OCI-LY7 (cell line): ENCODE data around the gene SPSB3. TPM values are rescaled to one million over a fixed set of nuclear protein-coding genes. Genes with fewer than 3 reads are reported as not detected.
"Not testable (repeated sequence)": the region's sequence is repeated elsewhere in the genome, so short reads cannot be mapped to it uniquely, and the experiment has no call there.

Source experiments
- BruUV-seq: library from RNA; stranded (reverse); fragments of 400-500 nt; replicated peaks from 2 replicates; lab custom pipeline; 2021; lab: Mats Ljungman, UMichigan
- CTCF ChIA-PET: fragments of 300-600 bp; sonication (Branson Sonifier 250); formaldehyde crosslinking; loops from one replicate; lab custom pipeline; 2022; ENCODE audit warnings: antibody characterized with exemption; ENCODE audit not compliant: unreplicated experiment; lab: Charles Lee
- POLR2A ChIA-PET: fragments of 300-600 bp; sonication (Branson Sonifier 250); formaldehyde crosslinking; loops from one replicate; lab custom pipeline; 2022; ENCODE audit warnings: antibody characterized with exemption; lab: Charles Lee
- DNase-seq: peaks from one replicate; pipeline ENCODE4 v3.0.0-alpha.2; 2015; ENCODE audit warnings: low spot score
- H2AFZ ChIP-seq: fragments of 200-600 bp; sonication (generic), shearing (Covaris generic); 2 replicates; pipeline ENCODE4 v1.6.1; 2014; ENCODE audit warnings: mild to moderate bottlenecking, antibody characterized with exemption, low read length, moderate library complexity
- H3K27ac ChIP-seq: fragments of 200-600 bp; sonication (generic); 2 replicates; pipeline ENCODE4 v1.5.1; 2014; ENCODE audit warnings: mixed run types, low read depth, mild to moderate bottlenecking, moderate library complexity, low read length, inconsistent platforms; ENCODE audit not compliant: poor library complexity, severe bottlenecking
- H3K36me3 ChIP-seq: fragments of 200-600 bp; sonication (generic); 2 replicates; pipeline ENCODE4 v1.6.1; 2014; ENCODE audit warnings: mild to moderate bottlenecking, antibody characterized with exemption, low read length, moderate library complexity, mixed read lengths; ENCODE audit not compliant: insufficient read depth
- H3K4me1 ChIP-seq: fragments of 200-600 bp; sonication (generic); 2 replicates; pipeline ENCODE4 v1.5.1; 2014; ENCODE audit warnings: mild to moderate bottlenecking, low read length; ENCODE audit not compliant: insufficient read depth, poor library complexity, severe bottlenecking
- H3K4me2 ChIP-seq: fragments of 200-600 bp; sonication (generic); 2 replicates; pipeline ENCODE4 v1.6.1; 2014; ENCODE audit warnings: mild to moderate bottlenecking, low read length
- H3K4me3 ChIP-seq: fragments of 200-600 bp; sonication (generic); 2 replicates; pipeline ENCODE4 v1.5.1; 2014; ENCODE audit warnings: mild to moderate bottlenecking, low read depth, low read length; ENCODE audit not compliant: poor library complexity, severe bottlenecking
- H3K79me2 ChIP-seq: fragments of 200-600 bp; sonication (generic); 2 replicates; pipeline ENCODE4 v1.6.1; 2016; ENCODE audit warnings: low read depth, mild to moderate bottlenecking, low read length, moderate library complexity, mixed read lengths; ENCODE audit not compliant: insufficient read depth
- H3K9me2 ChIP-seq: fragments of 200-600 bp; sonication (generic); 2 replicates; pipeline ENCODE4 v1.6.1; 2016; ENCODE audit warnings: mild to moderate bottlenecking, low read length, mixed read lengths; ENCODE audit not compliant: insufficient read depth
- H3K9me3 ChIP-seq: fragments of 200-600 bp; sonication (generic); 2 replicates; pipeline ENCODE4 v1.6.1; 2014; ENCODE audit warnings: mild to moderate bottlenecking, mixed run types, low read length, mixed read lengths
- H4K20me1 ChIP-seq: fragments of 200-600 bp; sonication (generic); 2 replicates; pipeline ENCODE4 v1.6.1; 2014; ENCODE audit warnings: mild to moderate bottlenecking, antibody characterized with exemption, low read length, moderate library complexity, mixed read lengths; ENCODE audit not compliant: insufficient read depth
- EZH2phosphoT487 ChIP-seq: fragments of 200-600 bp; sonication (generic); IDR thresholded peaks from 2 replicates; pipeline ENCODE4 v1.6.1; 2018; ENCODE audit warnings: low read depth, borderline replicate concordance, mild to moderate bottlenecking, mixed run types, antibody characterized with exemption, low read length, moderate library complexity, mixed read lengths
- intact Hi-C: fragments of 100-400 bp; cut with micrococcal nuclease; formaldehyde crosslinking; loops from one replicate; pipeline ENCODE4 v1.10.0; 2022; ENCODE audit not compliant: unreplicated experiment
- total RNA-seq, 2 experiments: library from RNA; depleted of rRNA in 1 of 2; stranded (reverse); fragments of >200 nt in 1 of 2; shearing (Covaris generic) in 1 of 2; gene quantifications; 2 replicates each; pipeline ENCODE4 v1.2.3, GENCODE V29; 2014 to 2022
- TF ChIP-seq, protein P1 (sequence below): fragments of 200-600 bp; sonication (generic); conservative IDR thresholded peaks from 2 replicates; pipeline ENCODE4 v1.5.1; 2014; ENCODE audit warnings: mild to moderate bottlenecking, antibody characterized with exemption, low read length, moderate library complexity, mixed read lengths

The SPSB3 gene
- total RNA-seq, 2 experiments from 2014 or later, result 33.6 to 52.4 TPM

DNA sequence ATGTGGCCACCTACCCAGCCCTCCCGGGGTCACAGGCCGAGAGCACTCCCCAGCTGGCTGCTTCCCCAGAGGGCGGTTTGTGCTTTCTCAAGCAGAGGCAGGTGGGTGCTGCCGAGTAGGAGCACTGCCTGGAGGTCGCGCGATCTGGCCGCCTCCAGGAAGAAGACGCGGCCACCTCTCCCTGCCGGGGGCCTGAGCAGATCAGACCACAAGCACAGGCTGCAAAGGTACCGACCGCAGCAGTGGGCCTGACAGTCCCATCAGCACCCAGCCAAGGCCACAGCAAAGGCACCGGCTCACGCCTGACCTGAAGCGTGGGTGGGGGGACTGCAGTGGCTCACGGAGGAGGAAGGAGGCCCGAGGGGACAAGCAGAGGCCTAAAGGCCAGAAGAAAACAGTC lies 26.3 kb upstream of the SPSB3 start:
- no peaks in the 10 kb centered on the region for H3K9me3 ChIP-seq
- H3K4me3 ChIP-seq, result no peak overlapping the region
- CTCF ChIA-PET, result no interaction called here
- H2AFZ ChIP-seq, result no peak overlapping the region
- DNase-seq, result no peak
- intact Hi-C loops, result no loop called here
- H3K9me2 ChIP-seq, result no peaks in the 10 kb centered on the region
- no TSS peak for BruUV-seq
- H3K27ac ChIP-seq, result no peak overlapping the region
- no peaks in the 10 kb centered on the region for H4K20me1 ChIP-seq
- TF ChIP-seq, protein P1, sequence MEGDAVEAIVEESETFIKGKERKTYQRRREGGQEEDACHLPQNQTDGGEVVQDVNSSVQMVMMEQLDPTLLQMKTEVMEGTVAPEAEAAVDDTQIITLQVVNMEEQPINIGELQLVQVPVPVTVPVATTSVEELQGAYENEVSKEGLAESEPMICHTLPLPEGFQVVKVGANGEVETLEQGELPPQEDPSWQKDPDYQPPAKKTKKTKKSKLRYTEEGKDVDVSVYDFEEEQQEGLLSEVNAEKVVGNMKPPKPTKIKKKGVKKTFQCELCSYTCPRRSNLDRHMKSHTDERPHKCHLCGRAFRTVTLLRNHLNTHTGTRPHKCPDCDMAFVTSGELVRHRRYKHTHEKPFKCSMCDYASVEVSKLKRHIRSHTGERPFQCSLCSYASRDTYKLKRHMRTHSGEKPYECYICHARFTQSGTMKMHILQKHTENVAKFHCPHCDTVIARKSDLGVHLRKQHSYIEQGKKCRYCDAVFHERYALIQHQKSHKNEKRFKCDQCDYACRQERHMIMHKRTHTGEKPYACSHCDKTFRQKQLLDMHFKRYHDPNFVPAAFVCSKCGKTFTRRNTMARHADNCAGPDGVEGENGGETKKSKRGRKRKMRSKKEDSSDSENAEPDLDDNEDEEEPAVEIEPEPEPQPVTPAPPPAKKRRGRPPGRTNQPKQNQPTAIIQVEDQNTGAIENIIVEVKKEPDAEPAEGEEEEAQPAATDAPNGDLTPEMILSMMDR, result no peak
- no peak for TF ChIP-seq EZH2phosphoT487
- H3K79me2 ChIP-seq, result no peaks in the 10 kb centered on the region
- POLR2A ChIA-PET, result no interaction called here
- no peak overlapping the region for H3K4me2 ChIP-seq
- no peaks in the 10 kb centered on the region for H3K36me3 ChIP-seq
- H3K4me1 ChIP-seq, result no peaks in the 10 kb centered on the region

- DNase-seq, result no peak
- no peaks in the 10 kb centered on the region for H3K36me3 ChIP-seq
- no peak overlapping the region for H3K4me2 ChIP-seq
- no peaks in the 10 kb centered on the region for H3K9me2 ChIP-seq
- no peaks in the 10 kb centered on the region for H4K20me1 ChIP-seq
- H3K4me3 ChIP-seq, result no peak overlapping the region
- no peaks in the 10 kb centered on the region for H3K79me2 ChIP-seq
- no peak overlapping the region for H2AFZ ChIP-seq
- H3K4me1 ChIP-seq, result no peaks in the 10 kb centered on the region
- intact Hi-C loops, result no loop called here
- BruUV-seq, result no TSS peak
- ChIA-PET CTCF (no interaction called here), POLR2A (no interaction called here)
- no peak overlapping the region for H3K27ac ChIP-seq
- no peaks in the 10 kb centered on the region for H3K9me3 ChIP-seq
- TF ChIP-seq, protein P1, result no peak
- TF ChIP-seq EZH2phosphoT487, result no peak
These were observed 25.3 kb upstream of the SPSB3 start for GRCh38 chr16:1807626-1808025.

DNA sequence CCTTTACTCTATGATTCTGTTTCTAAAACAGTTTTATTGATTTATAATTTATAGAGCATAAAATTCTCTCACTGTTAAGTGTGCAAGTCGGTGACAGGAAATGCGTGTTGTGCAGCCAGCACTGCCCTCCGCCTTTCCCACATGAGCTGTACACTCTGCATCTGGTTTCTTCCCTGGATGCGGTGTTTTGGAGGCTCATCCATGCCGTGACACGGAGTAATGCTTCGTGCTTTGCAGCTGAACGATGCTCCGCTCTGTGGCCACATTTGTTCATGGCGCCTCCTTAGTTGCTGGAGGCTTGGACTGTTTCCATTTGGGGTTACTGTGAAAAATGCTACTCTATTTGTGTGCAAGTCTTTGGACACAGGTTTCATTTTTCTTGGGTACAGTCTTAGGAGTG lies 18.3 kb upstream of the SPSB3 start:
- Histone ChIP-seq H3K4me1 (no peaks in the 10 kb centered on the region), H3K79me2 (no peaks in the 10 kb centered on the region), H3K9me3 (peaks cover 27% of the 10 kb centered on the region; the same call in 1 of the 2 replicates), H3K27ac (no peak overlapping the region), H3K36me3 (no peaks in the 10 kb centered on the region; the same call in 1 of the 2 replicates), H4K20me1 (no peaks in the 10 kb centered on the region), H3K4me2 (no peak overlapping the region), H3K4me3 (no peak overlapping the region), H3K9me2 (no peaks in the 10 kb centered on the region), H2AFZ (no peak overlapping the region)
- intact Hi-C loops, result no loop called here
- DNase-seq, result no peak
- CTCF ChIA-PET, result no interaction called here
- no TSS peak for BruUV-seq
- POLR2A ChIA-PET, result no interaction called here
- no peak for TF ChIP-seq EZH2phosphoT487
- TF ChIP-seq, protein P1, result no peak

DNA sequence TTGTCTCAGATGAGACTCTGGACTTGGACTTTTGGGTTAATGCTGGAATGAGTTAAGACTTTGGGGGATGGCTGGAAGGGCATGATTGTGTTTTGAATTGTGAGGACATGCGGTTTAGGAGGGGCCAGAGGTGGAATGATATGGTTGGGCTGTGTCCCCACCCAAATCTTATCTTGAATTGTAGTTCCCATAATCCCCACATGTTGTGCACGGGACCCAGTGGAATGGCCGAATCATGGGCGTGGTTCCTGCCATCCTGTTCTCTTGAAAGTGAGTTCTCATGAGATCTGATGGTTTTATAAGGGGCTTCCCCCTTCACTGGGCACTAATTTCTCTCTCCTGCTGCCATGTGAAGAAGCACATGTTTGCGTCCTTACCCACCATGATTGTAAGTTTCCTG lies 16.9 kb upstream of the SPSB3 start:
- peaks cover 27% of the 10 kb centered on the region; the same call in 1 of the 2 replicates for H3K9me3 ChIP-seq
- H3K27ac ChIP-seq, DNase-seq, H3K4me2 ChIP-seq, H3K36me3 ChIP-seq, intact Hi-C loops, H4K20me1 ChIP-seq, H3K79me2 ChIP-seq, H2AFZ ChIP-seq, POLR2A ChIA-PET, CTCF ChIA-PET, H3K4me1 ChIP-seq, H3K9me2 ChIP-seq, BruUV-seq, H3K4me3 ChIP-seq: not testable (repeated sequence)
